Measurements from ENCODE around the gene CCDC82.
"Not testable (repeated sequence)": the region's sequence is repeated elsewhere in the genome, so short reads cannot be mapped to it uniquely, and the experiment has no call there.

The CCDC82 gene

GRCh38 chr11:96389720-96390487 lies at the start of gene CCDC82, which contains the start of gene JRKL:
CCDC82 (minus strand) TSS chr11:96389912; CDS start chr11:96384747, 5,165 bp downstream.
JRKL (plus strand) TSS chr11:96390013; CDS start chr11:96390650, 637 bp downstream.
- DNase-seq (ENCODE audit: extremely low read depth in 1 of 2, low read depth in 1 of 2): peak; percentile 96 to 97

GRCh38 chr11:96432654-96433053 lies 42.9 kb upstream of the CCDC82 start:
- DNase-seq (ENCODE audit: extremely low read depth in 1 of 2, low read depth in 1 of 2): not testable (repeated sequence)

GRCh38 chr11:96430668-96431067 lies 41.0 kb upstream of the CCDC82 start:
- no peak for DNase-seq (ENCODE audit: extremely low read depth in 1 of 2, low read depth in 1 of 2)

GRCh38 chr11:96424693-96425092 lies 35.0 kb upstream of the CCDC82 start:
- no peak for DNase-seq (ENCODE audit: extremely low read depth in 1 of 2, low read depth in 1 of 2)

GRCh38 chr11:96413408-96413807 lies 23.7 kb upstream of the CCDC82 start:
- no peak for DNase-seq (ENCODE audit: extremely low read depth in 1 of 2, low read depth in 1 of 2)

GRCh38 chr11:96412761-96413381 lies 23.2 kb upstream of the CCDC82 start:
- no peak for DNase-seq (ENCODE audit: extremely low read depth in 1 of 2, low read depth in 1 of 2)

- not testable (repeated sequence) for DNase-seq (ENCODE audit: extremely low read depth in 1 of 2, low read depth in 1 of 2)
Observed at GRCh38 chr11:96411412-96411811, 21.7 kb upstream of the CCDC82 start.

- no peak for DNase-seq (ENCODE audit: extremely low read depth in 1 of 2, low read depth in 1 of 2)
Observed at GRCh38 chr11:96400697-96401096, 11.0 kb upstream of the CCDC82 start.

- no peak for DNase-seq (ENCODE audit: extremely low read depth in 1 of 2, low read depth in 1 of 2)
Observed at GRCh38 chr11:96397863-96398262, 8.2 kb upstream of the CCDC82 start.

GRCh38 chr11:96396637-96397036 lies 6.9 kb upstream of the CCDC82 start:
- no peak for DNase-seq (ENCODE audit: extremely low read depth in 1 of 2, low read depth in 1 of 2)

GRCh38 chr11:96394773-96395172 lies 5.1 kb upstream of the CCDC82 start:
- DNase-seq (ENCODE audit: extremely low read depth in 1 of 2, low read depth in 1 of 2): no peak

- no peak for DNase-seq (ENCODE audit: extremely low read depth in 1 of 2, low read depth in 1 of 2)
Observed at GRCh38 chr11:96393753-96394348, 4.1 kb upstream of the CCDC82 start.

GRCh38 chr11:96391698-96392307 lies 2.1 kb upstream of the CCDC82 start:
- no peak for DNase-seq (ENCODE audit: extremely low read depth in 1 of 2, low read depth in 1 of 2)

GRCh38 chr11:96390488-96390792 lies 728 bp upstream of the CCDC82 start:
- DNase-seq (ENCODE audit: extremely low read depth in 1 of 2, low read depth in 1 of 2): no peak

- no peak for DNase-seq (ENCODE audit: extremely low read depth in 1 of 2, low read depth in 1 of 2)
Observed at GRCh38 chr11:96388891-96389719, 607 bp downstream of the CCDC82 start.

- no peak for DNase-seq (ENCODE audit: extremely low read depth in 1 of 2, low read depth in 1 of 2)
Observed at GRCh38 chr11:96385187-96385586, 4.5 kb downstream of the CCDC82 start.

- no peak for DNase-seq (ENCODE audit: extremely low read depth in 1 of 2, low read depth in 1 of 2)
Observed at GRCh38 chr11:96384156-96384555, 5.6 kb downstream of the CCDC82 start.

GRCh38 chr11:96376796-96377195 lies 12.9 kb downstream of the CCDC82 start:
- no peak for DNase-seq (ENCODE audit: extremely low read depth in 1 of 2, low read depth in 1 of 2)

- no peak for DNase-seq (ENCODE audit: extremely low read depth in 1 of 2, low read depth in 1 of 2)
Observed at GRCh38 chr11:96373826-96374225, 15.9 kb downstream of the CCDC82 start.

GRCh38 chr11:96367342-96367741 lies 22.4 kb downstream of the CCDC82 start:
- no peak for DNase-seq (ENCODE audit: extremely low read depth in 1 of 2, low read depth in 1 of 2)

- no peak for DNase-seq (ENCODE audit: extremely low read depth in 1 of 2, low read depth in 1 of 2)
Observed at GRCh38 chr11:96366024-96366423, 23.7 kb downstream of the CCDC82 start.
